ENCODE data around the gene EFS.
"Not testable (repeated sequence)": the region's sequence is repeated elsewhere in the genome, so short reads cannot be mapped to it uniquely, and the experiment has no call there.

The EFS gene

GRCh38 chr14:23388996-23389395 lies 24.0 kb upstream of the EFS start:
- no peak overlapping the region for H3K4me3 ChIP-seq (ENCODE audit: low read length)
- TF ChIP-seq CTCF (conservative IDR thresholded peaks at IDR 0.05; ENCODE audit: low read depth, low read length), result no peak
- no peak for DNase-seq (ENCODE audit: low read depth)

GRCh38 chr14:23387916-23388882 lies 23.2 kb upstream of the EFS start:
- TF ChIP-seq CTCF (conservative IDR thresholded peaks at IDR 0.05; ENCODE audit: low read depth, low read length), result no peak
- no peak for DNase-seq (ENCODE audit: low read depth)
- H3K4me3 ChIP-seq (ENCODE audit: low read length), result no peak overlapping the region

GRCh38 chr14:23386999-23387398 lies 22.0 kb upstream of the EFS start:
- H3K4me3 ChIP-seq (ENCODE audit: low read length), result no peak overlapping the region
- DNase-seq (ENCODE audit: low read depth), result no peak
- TF ChIP-seq CTCF (conservative IDR thresholded peaks at IDR 0.05; ENCODE audit: low read depth, low read length), result no peak

GRCh38 chr14:23386266-23386657 lies 21.3 kb upstream of the EFS start:
- not testable (repeated sequence) for H3K4me3 ChIP-seq (ENCODE audit: low read length); DNase-seq (ENCODE audit: low read depth)

- no peak for DNase-seq (ENCODE audit: low read depth)
- no peak overlapping the region for H3K4me3 ChIP-seq (ENCODE audit: low read length)
- TF ChIP-seq CTCF (conservative IDR thresholded peaks at IDR 0.05; ENCODE audit: low read depth, low read length), result no peak
These were observed 20.8 kb upstream of the EFS start for GRCh38 chr14:23385642-23386265.

GRCh38 chr14:23385244-23385641 lies 20.3 kb upstream of the EFS start:
- no peak overlapping the region for H3K4me3 ChIP-seq (ENCODE audit: low read length)
- TF ChIP-seq CTCF (conservative IDR thresholded peaks at IDR 0.05; ENCODE audit: low read depth, low read length), result no peak
- no peak for DNase-seq (ENCODE audit: low read depth)

- no peak for TF ChIP-seq CTCF (conservative IDR thresholded peaks at IDR 0.05; ENCODE audit: low read depth, low read length)
- H3K4me3 ChIP-seq (ENCODE audit: low read length), result no peak overlapping the region
- DNase-seq (ENCODE audit: low read depth), result no peak
These were observed 19.6 kb upstream of the EFS start for GRCh38 chr14:23384364-23385080.

All from retinal pigment epithelial cell (primary cell).